Body of pancreas (tissue), 4 donors: ENCODE results near the gene LDLRAD4. TPM values are rescaled to one million over a fixed set of nuclear protein-coding genes. Genes with fewer than 3 reads are reported as not detected.

Experiments
- ATAC-seq: fragments of 150-250 bp; one replicate; pipeline ENCODE4 v1.9.1; 2016
- DNase-seq, 4 donors: peaks; one replicate each; pipeline ENCODE4 v3.0.0-alpha.2; 2019
- H3K27ac ChIP-seq, 4 donors: fragments of 200-600 bp; sonication (generic); 1 replicate in 3 of 4; 2 replicates in 1 of 4; pipeline versions ENCODE4 v1.5.1 to v1.6.1; 2016 to 2019; ENCODE audit warnings: mild to moderate bottlenecking in 1 of 4, mixed read lengths in 1 of 4, moderate library complexity in 1 of 4
- H3K27me3 ChIP-seq, 2 donors: fragments of 200-600 bp; sonication (generic); one replicate each; pipeline ENCODE4 v1.6.0; 2016; ENCODE audit warnings: mild to moderate bottlenecking in 1 of 2
- H3K36me3 ChIP-seq, 2 donors: fragments of 200-600 bp; sonication (generic); replicated peaks in 1 of 2; 2 replicates each; pipeline ENCODE4 v1.5.1; 2016; ENCODE audit warnings: low read depth in 2 of 2; ENCODE audit not compliant: insufficient read depth in 1 of 2
- H3K4me1 ChIP-seq: fragments of 200-600 bp; sonication (generic); one replicate; pipeline ENCODE4 v1.6.0; 2016
- H3K4me3 ChIP-seq, 2 donors: fragments of 200-600 bp; sonication (generic); 1 replicate in 1 of 2; 2 replicates in 1 of 2; pipeline ENCODE4 v1.5.1; 2016 to 2019
- H3K9me3 ChIP-seq, 3 donors: fragments of 200-600 bp; sonication (generic); 1 replicate in 2 of 3; 2 replicates in 1 of 3; pipeline ENCODE4 v1.5.1; 2016
- POLR2A ChIP-seq, 3 donors: fragments of 450-650 bp; IDR thresholded peaks; one replicate each; pipeline ENCODE4 v1.6.1; 2016; ENCODE audit warnings: antibody characterized with exemption in 3 of 3, mild to moderate bottlenecking in 2 of 3
- WGBS, 2 donors: methylation state at CpG; one replicate each; pipeline ENCODE4 v1.1.5; 2017; 5-methylcytosine and 5-hydroxymethylcytosine counted together
- intact Hi-C: fragments of 100-400 bp; cut with DNase I; formaldehyde crosslinking; loops from one replicate; pipeline ENCODE4 v1.15.1; 2023
- total RNA-seq, 2 donors: library from RNA; depleted of rRNA; stranded (reverse); fragments of >200 nt; gene quantifications; one replicate each; pipeline ENCODE4 v1.1.0, GENCODE V29; 2016
- TF ChIP-seq, protein P1 (sequence below), 7 experiments: fragments of 450-650 bp in 4 of 7; fragments of 200-600 bp in 3 of 7; sonication (generic) in 3 of 7; IDR thresholded peaks; one replicate each; pipeline ENCODE4 v1.5.1; 2016 to 2019; ENCODE audit warnings: antibody characterized with exemption in 7 of 7

The LDLRAD4 gene
- total RNA-seq, 2 donors from 2014 or later = 8.6 to 35.9 TPM

DNA sequence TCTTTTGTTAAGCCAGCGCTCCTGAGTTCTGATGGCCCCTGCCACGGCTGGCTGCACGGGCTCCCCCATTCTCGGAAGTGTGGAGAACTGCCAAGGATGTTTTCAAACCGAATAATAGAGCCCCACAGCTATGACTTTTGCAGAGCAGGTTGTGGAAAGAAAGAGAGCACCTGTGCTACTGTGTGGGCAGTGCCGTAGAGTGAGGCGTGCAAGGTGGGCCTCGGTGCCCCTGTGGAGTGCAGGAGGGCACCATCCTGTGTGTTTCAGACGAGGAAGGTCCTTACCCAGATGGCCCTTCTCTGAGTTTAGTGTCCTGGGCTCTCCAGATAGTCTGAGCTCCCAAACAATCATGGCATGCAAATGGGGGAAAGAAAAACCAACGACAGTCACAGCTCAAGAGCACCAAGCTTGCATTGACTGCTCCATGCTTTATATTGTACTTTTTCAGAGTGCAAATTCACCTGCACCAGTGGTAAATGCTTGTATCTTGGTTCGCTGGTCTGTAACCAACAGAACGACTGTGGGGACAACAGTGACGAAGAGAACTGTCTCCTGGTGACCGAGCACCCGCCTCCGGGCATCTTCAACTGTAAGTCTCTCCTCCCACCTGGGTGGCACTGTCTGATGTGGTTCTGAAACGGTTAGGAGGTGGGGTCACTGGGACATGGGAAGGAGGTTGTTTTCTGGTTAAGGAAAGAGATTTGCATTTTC is 219.4 kb downstream of the LDLRAD4 start:
- intact Hi-C loops = no loop called here
- no peak for ATAC-seq
- Histone ChIP-seq H3K4me1 (peaks cover 10% of the 10 kb centered on the region), H3K9me3 (no peaks in the 10 kb centered on the region), H3K36me3 (no peaks in the 10 kb centered on the region), H3K27ac (no peak overlapping the region), H3K4me3 (no peak overlapping the region), H3K27me3 (no peaks in the 10 kb centered on the region)
- WGBS, 2 donors = 84 to 88% methylated on average over 17 of the region's 17 CpGs
- DNase-seq = no peak
- TF ChIP-seq, protein P1, sequence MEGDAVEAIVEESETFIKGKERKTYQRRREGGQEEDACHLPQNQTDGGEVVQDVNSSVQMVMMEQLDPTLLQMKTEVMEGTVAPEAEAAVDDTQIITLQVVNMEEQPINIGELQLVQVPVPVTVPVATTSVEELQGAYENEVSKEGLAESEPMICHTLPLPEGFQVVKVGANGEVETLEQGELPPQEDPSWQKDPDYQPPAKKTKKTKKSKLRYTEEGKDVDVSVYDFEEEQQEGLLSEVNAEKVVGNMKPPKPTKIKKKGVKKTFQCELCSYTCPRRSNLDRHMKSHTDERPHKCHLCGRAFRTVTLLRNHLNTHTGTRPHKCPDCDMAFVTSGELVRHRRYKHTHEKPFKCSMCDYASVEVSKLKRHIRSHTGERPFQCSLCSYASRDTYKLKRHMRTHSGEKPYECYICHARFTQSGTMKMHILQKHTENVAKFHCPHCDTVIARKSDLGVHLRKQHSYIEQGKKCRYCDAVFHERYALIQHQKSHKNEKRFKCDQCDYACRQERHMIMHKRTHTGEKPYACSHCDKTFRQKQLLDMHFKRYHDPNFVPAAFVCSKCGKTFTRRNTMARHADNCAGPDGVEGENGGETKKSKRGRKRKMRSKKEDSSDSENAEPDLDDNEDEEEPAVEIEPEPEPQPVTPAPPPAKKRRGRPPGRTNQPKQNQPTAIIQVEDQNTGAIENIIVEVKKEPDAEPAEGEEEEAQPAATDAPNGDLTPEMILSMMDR (IDR thresholded peaks at IDR 0.05) = no peak
- no peak for TF ChIP-seq POLR2A (IDR thresholded peaks at IDR 0.05)

DNA sequence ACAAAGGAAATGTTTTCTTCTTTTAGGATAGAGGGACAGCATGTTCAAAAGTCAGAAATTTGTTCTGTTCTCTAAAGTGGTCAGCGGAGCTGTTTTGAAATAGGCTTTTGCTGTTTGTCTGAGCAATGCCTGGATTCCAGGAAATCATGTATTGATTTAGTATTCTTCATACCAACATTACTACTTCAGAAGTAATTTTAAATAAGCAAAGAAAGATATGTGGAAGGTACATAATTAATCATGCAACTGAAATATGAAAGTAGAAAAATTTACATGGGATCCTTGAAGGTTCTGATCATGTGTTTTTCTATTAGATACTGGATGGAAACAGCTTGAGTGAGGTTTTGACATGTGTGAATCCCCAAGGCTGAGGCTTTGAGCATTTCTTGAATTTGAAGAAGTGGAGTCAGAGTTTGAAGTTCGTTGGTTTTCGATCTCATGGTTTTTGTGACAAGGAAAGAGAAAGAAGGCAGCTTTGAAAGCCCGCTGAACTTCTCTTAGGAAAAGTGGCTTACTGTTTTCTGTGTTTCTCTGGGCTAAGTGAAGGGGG is 220.0 kb downstream of the LDLRAD4 start:
- intact Hi-C loops = no loop called here
- Histone ChIP-seq H3K36me3 (no peaks in the 10 kb centered on the region), H3K9me3 (no peaks in the 10 kb centered on the region), H3K27me3 (no peaks in the 10 kb centered on the region), H3K4me3 (no peak overlapping the region), H3K27ac (no peak overlapping the region), H3K4me1 (peaks cover 10% of the 10 kb centered on the region)
- TF ChIP-seq, protein P1 (IDR thresholded peaks at IDR 0.05) = no peak
- no peak for TF ChIP-seq POLR2A (IDR thresholded peaks at IDR 0.05)
- WGBS, 2 donors = 73 to 85% methylated on average over 4 of the region's 4 CpGs
- DNase-seq (no peak), ATAC-seq (no peak)

DNA sequence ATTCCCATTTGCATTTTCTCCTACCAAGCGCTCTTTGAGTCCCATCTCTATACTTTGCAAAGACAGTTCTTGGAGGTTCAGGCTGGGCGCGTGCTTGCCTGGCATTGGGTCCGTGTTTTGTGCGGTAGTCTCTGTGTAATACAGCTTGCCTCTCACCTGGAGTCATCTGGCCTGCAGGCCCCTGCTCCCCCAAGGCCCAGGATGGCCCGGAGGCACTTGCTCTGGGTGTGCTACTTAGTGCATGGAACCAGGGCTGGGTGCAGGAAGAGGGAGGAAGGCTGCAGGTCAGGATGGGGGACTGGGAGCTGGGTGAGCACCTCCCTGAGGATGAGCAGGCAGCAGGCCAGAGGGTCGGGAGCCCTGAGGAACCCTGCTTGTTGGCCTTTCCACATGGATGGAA is 220.9 kb downstream of the LDLRAD4 start:
- intact Hi-C loops = no loop called here
- no peak for DNase-seq
- no peaks in the 10 kb centered on the region for H3K27me3 ChIP-seq
- WGBS, 2 donors = 95% methylated on average over 6 to 7 of the region's 7 CpGs
- no peak for TF ChIP-seq POLR2A (IDR thresholded peaks at IDR 0.05)
- TF ChIP-seq, protein P1 (IDR thresholded peaks at IDR 0.05) = no peak
- H3K27ac ChIP-seq = no peak overlapping the region
- no peak for ATAC-seq
- H3K9me3 ChIP-seq = no peaks in the 10 kb centered on the region
- peaks cover 10% of the 10 kb centered on the region for H3K4me1 ChIP-seq
- no peaks in the 10 kb centered on the region for H3K36me3 ChIP-seq
- no peak overlapping the region for H3K4me3 ChIP-seq

DNA sequence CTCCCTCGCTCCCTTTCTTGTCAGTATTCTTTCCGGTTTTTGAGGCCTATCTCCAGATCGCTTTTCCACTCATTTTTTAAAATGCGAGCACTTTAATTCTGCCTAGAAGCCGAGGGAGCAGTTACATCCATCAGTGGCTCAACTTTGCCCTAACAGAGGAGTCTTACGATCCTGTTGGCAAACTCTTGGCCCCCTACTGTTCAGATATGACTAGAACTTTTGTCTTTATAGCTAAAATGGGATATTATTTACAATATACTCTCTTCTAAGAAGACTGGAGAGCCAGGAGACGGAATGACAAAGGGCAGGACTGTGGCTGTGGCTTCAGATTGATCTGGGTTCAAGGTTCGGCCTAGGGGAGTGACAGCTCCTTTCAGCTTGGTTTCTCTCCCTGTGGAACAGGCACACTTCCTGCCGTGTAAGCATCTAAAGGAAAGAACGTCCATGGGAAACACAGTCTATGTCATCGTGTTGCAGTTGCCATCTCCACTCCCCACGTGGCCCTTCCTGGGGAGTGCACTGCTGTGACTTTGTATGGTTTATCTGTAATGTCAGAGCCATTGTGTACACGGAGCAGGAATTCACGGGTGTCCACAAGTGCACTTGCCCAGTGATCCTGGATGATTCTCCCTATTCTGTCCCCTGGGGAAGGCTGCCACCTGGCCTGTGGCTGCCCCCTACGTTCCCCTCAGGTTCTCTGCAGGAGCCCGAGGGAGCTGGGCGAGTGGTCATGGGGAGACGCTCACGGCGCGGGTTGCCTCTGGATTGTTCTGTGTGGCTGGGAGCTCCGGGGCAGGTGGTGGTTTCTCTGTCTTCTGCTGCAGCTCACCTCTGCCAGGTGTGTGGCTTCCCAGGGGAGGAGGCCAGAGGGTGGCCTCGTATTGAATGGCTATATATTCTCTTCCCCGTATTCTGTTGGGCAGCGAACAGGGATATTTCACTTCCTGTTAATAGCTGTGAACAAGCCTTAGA is 222.0 kb downstream of the LDLRAD4 start:
- Histone ChIP-seq H3K9me3 (no peaks in the 10 kb centered on the region), H3K27me3 (no peaks in the 10 kb centered on the region), H3K4me1 (peaks cover 10% of the 10 kb centered on the region), H3K4me3 (no peak overlapping the region), H3K36me3 (no peaks in the 10 kb centered on the region), H3K27ac (peak overlapping the region in 2 of 4 donors; percentile 27 to 66)
- WGBS, 2 donors = 49 to 70% methylated on average over 18 to 25 of the region's 25 CpGs
- intact Hi-C loops = no loop called here
- peak; percentile 52 to 77 (median 67) for DNase-seq
- peak; percentile 77 for ATAC-seq
- TF ChIP-seq, protein P1 (IDR thresholded peaks at IDR 0.05) = no peak
- peak in 2 of 3 donors; percentile 28 to 38 for TF ChIP-seq POLR2A (IDR thresholded peaks at IDR 0.05)
